Neural crest cell (in vitro differentiated cells): Measurements from ENCODE around the gene PLXNC1. TPM values are rescaled to one million over a fixed set of nuclear protein-coding genes. Genes with fewer than 3 reads are reported as not detected.

Source experiments
- DNase-seq: peaks from one replicate; pipeline ENCODE4 v3.0.0; 2021; ENCODE audit warnings: low read depth, mixed read lengths, low spot score
- H3K27ac Mint-ChIP-seq: one replicate; pipeline ENCODE4 v1.8.0; 2021; ENCODE audit warnings: mild to moderate bottlenecking, mixed read lengths; ENCODE audit not compliant: unreplicated experiment
- H3K27me3 Mint-ChIP-seq: 2 replicates; pipeline ENCODE4 v1.8.0; 2021; ENCODE audit warnings: low read depth, mild to moderate bottlenecking, mixed read lengths
- H3K36me3 Mint-ChIP-seq: 2 replicates; pipeline ENCODE4 v1.8.0; 2021; ENCODE audit warnings: low read depth, mild to moderate bottlenecking, mixed read lengths
- H3K4me1 Mint-ChIP-seq: 2 replicates; pipeline ENCODE4 v1.8.0; 2021; ENCODE audit warnings: mixed read lengths
- H3K4me3 Mint-ChIP-seq: one replicate; pipeline ENCODE4 v1.8.0; 2021; ENCODE audit warnings: mild to moderate bottlenecking, mixed read lengths
- H3K9me3 Mint-ChIP-seq: 2 replicates; pipeline ENCODE4 v1.8.0; 2021; ENCODE audit warnings: mixed read lengths
- total RNA-seq: library from RNA; stranded (reverse); gene quantifications from 2 replicates; pipeline ENCODE4 v1.2.1, GENCODE V29; 2021
- TF ChIP-seq, protein P1 (sequence below): fragments of 200-600 bp; sonication (generic); conservative IDR thresholded peaks from 2 replicates; pipeline ENCODE4 v1.5.0; 2021; ENCODE audit warnings: antibody characterized with exemption, mild to moderate bottlenecking

PLXNC1 gene
- total RNA-seq, 1 donor from 2014 or later: 5.8 TPM

GRCh38 chr12:94266796-94267536 is 118.6 kb downstream of the PLXNC1 start:
- peaks cover 12% of the 10 kb centered on the region for H3K4me1 Mint-ChIP-seq
- DNase-seq: no peak
- TF ChIP-seq, protein P1, sequence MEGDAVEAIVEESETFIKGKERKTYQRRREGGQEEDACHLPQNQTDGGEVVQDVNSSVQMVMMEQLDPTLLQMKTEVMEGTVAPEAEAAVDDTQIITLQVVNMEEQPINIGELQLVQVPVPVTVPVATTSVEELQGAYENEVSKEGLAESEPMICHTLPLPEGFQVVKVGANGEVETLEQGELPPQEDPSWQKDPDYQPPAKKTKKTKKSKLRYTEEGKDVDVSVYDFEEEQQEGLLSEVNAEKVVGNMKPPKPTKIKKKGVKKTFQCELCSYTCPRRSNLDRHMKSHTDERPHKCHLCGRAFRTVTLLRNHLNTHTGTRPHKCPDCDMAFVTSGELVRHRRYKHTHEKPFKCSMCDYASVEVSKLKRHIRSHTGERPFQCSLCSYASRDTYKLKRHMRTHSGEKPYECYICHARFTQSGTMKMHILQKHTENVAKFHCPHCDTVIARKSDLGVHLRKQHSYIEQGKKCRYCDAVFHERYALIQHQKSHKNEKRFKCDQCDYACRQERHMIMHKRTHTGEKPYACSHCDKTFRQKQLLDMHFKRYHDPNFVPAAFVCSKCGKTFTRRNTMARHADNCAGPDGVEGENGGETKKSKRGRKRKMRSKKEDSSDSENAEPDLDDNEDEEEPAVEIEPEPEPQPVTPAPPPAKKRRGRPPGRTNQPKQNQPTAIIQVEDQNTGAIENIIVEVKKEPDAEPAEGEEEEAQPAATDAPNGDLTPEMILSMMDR: no peak
- H3K36me3 Mint-ChIP-seq: peaks cover 17% of the 10 kb centered on the region
- H3K9me3 Mint-ChIP-seq: no peaks in the 10 kb centered on the region
- H3K27me3 Mint-ChIP-seq: no peaks in the 10 kb centered on the region
- no peak overlapping the region for H3K27ac Mint-ChIP-seq
- no peak overlapping the region for H3K4me3 Mint-ChIP-seq

DNA sequence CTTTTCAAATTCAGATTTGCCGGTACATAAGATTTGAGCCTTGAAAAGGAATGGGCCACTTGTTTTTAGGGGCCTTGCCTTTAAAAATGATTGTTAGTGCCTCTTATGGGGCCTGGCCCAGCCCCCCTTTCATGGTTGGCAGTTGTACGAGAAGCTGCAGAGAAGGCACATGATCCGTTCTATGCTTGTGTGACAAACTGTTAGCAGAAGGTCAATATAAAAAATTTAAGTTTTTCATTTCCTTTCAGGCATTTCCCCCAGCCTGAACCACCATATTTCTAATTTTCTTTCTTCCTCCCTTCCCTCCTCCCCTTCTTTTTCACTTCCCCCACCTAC is 119.1 kb downstream of the PLXNC1 start:
- Mint-ChIP-seq H3K4me3 (no peak overlapping the region), H3K27ac (no peak overlapping the region), H3K4me1 (peaks cover 7% of the 10 kb centered on the region), H3K36me3 (peaks cover 17% of the 10 kb centered on the region), H3K27me3 (no peaks in the 10 kb centered on the region), H3K9me3 (no peaks in the 10 kb centered on the region)
- TF ChIP-seq, protein P1: no peak
- DNase-seq: no peak

- Mint-ChIP-seq H3K4me3 (no peak overlapping the region), H3K9me3 (no peaks in the 10 kb centered on the region), H3K27me3 (no peaks in the 10 kb centered on the region), H3K27ac (no peak overlapping the region), H3K4me1 (peaks cover 5% of the 10 kb centered on the region), H3K36me3 (peaks cover 17% of the 10 kb centered on the region)
- TF ChIP-seq, protein P1: no peak
- DNase-seq: no peak
Measured at GRCh38 chr12:94267921-94268471, 119.6 kb downstream of the PLXNC1 start.

DNA sequence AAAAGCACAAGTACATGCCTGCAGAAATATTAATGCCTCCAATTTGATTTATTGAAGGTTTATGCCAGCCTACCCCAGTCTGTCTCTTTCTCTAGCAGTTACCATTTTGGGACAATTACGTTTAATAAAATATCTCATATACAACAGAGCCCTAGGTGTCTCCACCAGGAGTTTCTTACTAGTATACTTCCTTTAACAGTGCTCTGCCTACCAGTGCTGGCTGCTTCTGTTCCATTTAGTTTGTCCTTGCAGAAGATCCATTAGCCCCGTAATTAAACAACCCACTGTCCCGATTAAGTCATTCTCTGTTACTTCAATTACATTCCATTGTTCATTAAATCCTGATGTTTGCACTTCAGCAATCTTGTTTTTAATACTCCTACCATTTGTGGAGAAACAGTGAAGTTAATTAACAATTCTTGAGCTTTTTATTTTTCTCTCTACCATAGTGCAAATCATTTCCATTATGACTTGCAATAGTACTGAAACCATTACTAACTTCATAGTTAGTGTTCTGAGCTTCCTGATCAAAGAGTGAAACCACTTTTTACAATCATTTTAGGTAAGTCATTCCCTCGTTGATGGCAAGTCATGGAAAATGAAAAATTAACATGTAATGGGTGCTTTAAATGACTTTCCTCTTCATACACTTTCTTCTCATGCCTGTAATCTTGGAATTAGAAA is 121.1 kb downstream of the PLXNC1 start:
- no peaks in the 10 kb centered on the region for H3K27me3 Mint-ChIP-seq
- DNase-seq: no peak
- no peaks in the 10 kb centered on the region for H3K4me1 Mint-ChIP-seq
- peaks cover 11% of the 10 kb centered on the region for H3K36me3 Mint-ChIP-seq
- TF ChIP-seq, protein P1: no peak
- H3K27ac Mint-ChIP-seq: no peak overlapping the region
- H3K4me3 Mint-ChIP-seq: no peak overlapping the region
- no peaks in the 10 kb centered on the region for H3K9me3 Mint-ChIP-seq

DNA sequence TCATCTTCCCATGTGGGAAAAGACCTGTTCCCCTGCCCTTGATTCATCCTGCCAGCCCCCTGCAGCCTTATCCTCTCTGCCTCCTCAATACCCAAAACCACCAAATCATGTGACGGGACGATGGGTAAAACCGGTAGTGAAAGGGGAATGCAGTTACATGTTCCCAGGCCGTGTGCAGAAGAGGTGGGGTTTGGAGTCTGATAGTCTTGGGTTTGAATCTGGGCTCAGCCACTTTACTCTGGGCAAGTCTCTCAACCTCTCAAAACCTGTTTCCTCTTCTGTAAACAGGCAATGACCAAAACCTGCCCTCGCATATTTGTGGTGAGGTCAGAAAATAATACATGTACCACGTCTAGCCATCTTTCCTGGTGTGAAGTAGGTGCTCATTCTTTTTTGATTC is 123.0 kb downstream of the PLXNC1 start:
- DNase-seq: no peak
- H3K27ac Mint-ChIP-seq: no peak overlapping the region
- H3K4me1 Mint-ChIP-seq: no peaks in the 10 kb centered on the region
- H3K9me3 Mint-ChIP-seq: no peaks in the 10 kb centered on the region
- no peak overlapping the region for H3K4me3 Mint-ChIP-seq
- TF ChIP-seq, protein P1: no peak
- no peaks in the 10 kb centered on the region for H3K36me3 Mint-ChIP-seq
- no peaks in the 10 kb centered on the region for H3K27me3 Mint-ChIP-seq
